H1 (cell line): ENCODE results near the gene EIF1B. TPM values are rescaled to one million over a fixed set of nuclear protein-coding genes. Genes with fewer than 3 reads are reported as not detected.

ENCODE experiments used
- CTCF ChIA-PET: fragments of 300-600 bp; sonication (Branson Sonifier 250); formaldehyde crosslinking; loops from one replicate; lab custom pipeline; 2021; ENCODE audit not compliant: partially characterized antibody; lab: Charles Lee
- POLR2A ChIA-PET: fragments of 300-600 bp; sonication (Branson Sonifier 250); formaldehyde crosslinking; loops from one replicate; lab custom pipeline; 2021; ENCODE audit warnings: inconsistent platforms; ENCODE audit not compliant: partially characterized antibody; lab: Charles Lee
- DNase-seq, 2 experiments: peaks; one replicate each; pipeline versions ENCODE4 v3.0.0 to v3.0.0-alpha.2; 2010 to 2022; ENCODE audit warnings: low spot score in 2 of 2, low read depth in 1 of 2, mixed read lengths in 1 of 2
- FAIRE-seq: peaks from 2 replicates; lab custom pipeline; 2011; peaks lifted over from hg19 to GRCh38; lab: Jason Lieb, UNC
- H2AFZ ChIP-seq: 2 replicates; pipeline ENCODE4 v1.8.1; 2012; ENCODE audit warnings: low read length, inconsistent platforms
- H2AK5ac ChIP-seq: 2 replicates; pipeline ENCODE4 v1.6.1; 2013; ENCODE audit warnings: low read depth, low read length
- H2BK120ac ChIP-seq: replicated peaks from 2 replicates; pipeline ENCODE3; 2013; ENCODE audit warnings: low read depth, low read length, inconsistent platforms
- H2BK12ac ChIP-seq: 2 replicates; pipeline ENCODE4 v1.6.1; 2013; ENCODE audit warnings: low read depth, low read length
- H2BK15ac ChIP-seq: 2 replicates; pipeline ENCODE4 v1.6.1; 2013; ENCODE audit warnings: low read length
- H2BK20ac ChIP-seq: 2 replicates; pipeline ENCODE4 v1.6.1; 2013; ENCODE audit warnings: low read length
- H2BK5ac ChIP-seq: 2 replicates; pipeline ENCODE4 v1.6.1; 2013; ENCODE audit warnings: low read depth, low read length
- H3K14ac ChIP-seq: 2 replicates; pipeline ENCODE4 v1.6.1; 2013; ENCODE audit warnings: inconsistent platforms; ENCODE audit not compliant: insufficient read length
- H3K18ac ChIP-seq: 2 replicates; pipeline ENCODE4 v1.6.1; 2013; ENCODE audit warnings: low read length; ENCODE audit errors: extremely low read depth
- H3K23ac ChIP-seq: 2 replicates; pipeline ENCODE4 v1.6.1; 2013; ENCODE audit warnings: inconsistent platforms; ENCODE audit not compliant: insufficient read length
- H3K23me2 ChIP-seq: 2 replicates; pipeline ENCODE4 v1.6.1; 2013; ENCODE audit warnings: low read depth, low read length
- H3K27ac ChIP-seq: 2 replicates; pipeline ENCODE4 v1.6.1; 2011; ENCODE audit warnings: low read depth, low read length, inconsistent platforms
- H3K27me3 ChIP-seq, 4 experiments: replicated peaks in 1 of 4; 1 replicate in 1 of 4; 2 replicates in 3 of 4; pipeline versions ENCODE4 v1.6.1 to v1.8.1; 2011 to 2013; ENCODE audit warnings: low read length in 3 of 4, mild to moderate bottlenecking in 3 of 4, inconsistent platforms in 2 of 4, mixed read lengths in 2 of 4, moderate library complexity in 1 of 4; ENCODE audit not compliant: control insufficient read depth in 3 of 4, insufficient read depth in 3 of 4; ENCODE audit errors: extremely low read depth in 1 of 4
- H3K36me3 ChIP-seq, 4 experiments: 2 replicates each; pipeline versions ENCODE4 v1.6.1 to v1.8.1; 2011 to 2013; ENCODE audit warnings: mild to moderate bottlenecking in 4 of 4, low read length in 3 of 4, moderate library complexity in 2 of 4, control low read depth in 1 of 4, inconsistent platforms in 1 of 4; ENCODE audit not compliant: insufficient read depth in 4 of 4, control insufficient read depth in 2 of 4
- H3K4ac ChIP-seq: replicated peaks from 2 replicates; pipeline ENCODE3; 2013; ENCODE audit warnings: low read length, low read depth, mixed read lengths, inconsistent platforms; ENCODE audit not compliant: insufficient read length
- H3K4me1 ChIP-seq, 4 experiments: replicated peaks in 1 of 4; 1 replicate in 1 of 4; 2 replicates in 3 of 4; pipeline versions ENCODE4 v1.6.1 to v1.8.1; 2011 to 2013; ENCODE audit warnings: low read length in 3 of 4, inconsistent platforms in 2 of 4, mixed read lengths in 1 of 4; ENCODE audit not compliant: insufficient read depth in 4 of 4, control insufficient read depth in 3 of 4
- H3K4me2 ChIP-seq, 2 experiments: 2 replicates each; pipeline versions ENCODE4 v1.6.1 to v1.8.1; 2011 to 2013; ENCODE audit warnings: low read depth in 2 of 2, low read length in 2 of 2, control low read depth in 1 of 2, inconsistent platforms in 1 of 2, mild to moderate bottlenecking in 1 of 2; ENCODE audit not compliant: insufficient read depth in 1 of 2
- H3K4me3 ChIP-seq, 4 experiments: fragments of 200-600, 300-600 bp in 1 of 4; sonication (generic), shearing (Covaris generic), sonication (Bioruptor Twin) in 1 of 4; 2 replicates each; pipeline versions ENCODE4 v1.5.1 to v1.8.1; 2011 to 2016; ENCODE audit warnings: low read length in 4 of 4, low read depth in 3 of 4, control low read depth in 2 of 4, inconsistent platforms in 2 of 4, mild to moderate bottlenecking in 2 of 4, mixed read lengths in 1 of 4, moderate library complexity in 1 of 4; ENCODE audit not compliant: insufficient read depth in 2 of 4; ENCODE audit errors: extremely low read depth in 1 of 4
- H3K56ac ChIP-seq: replicated peaks from 2 replicates; pipeline ENCODE3; 2013; ENCODE audit warnings: low read depth, mild to moderate bottlenecking, mixed read lengths, low read length, inconsistent platforms; ENCODE audit not compliant: insufficient read length
- H3K79me1 ChIP-seq: 2 replicates; pipeline ENCODE4 v1.6.1; 2013; ENCODE audit warnings: low read depth, low read length, control low read depth
- H3K79me2 ChIP-seq, 2 experiments: 2 replicates each; pipeline versions ENCODE4 v1.6.1 to v1.8.1; 2012 to 2013; ENCODE audit warnings: low read length in 2 of 2, mild to moderate bottlenecking in 2 of 2, inconsistent platforms in 1 of 2; ENCODE audit not compliant: insufficient read depth in 2 of 2, control insufficient read depth in 1 of 2
- H3K9ac ChIP-seq, 4 experiments: replicated peaks in 1 of 4; 1 replicate in 1 of 4; 2 replicates in 3 of 4; pipeline versions ENCODE4 v1.6.1 to v1.8.1; 2011 to 2013; ENCODE audit warnings: low read depth in 3 of 4, low read length in 3 of 4, control low read depth in 2 of 4, mild to moderate bottlenecking in 2 of 4, moderate library complexity in 2 of 4, inconsistent platforms in 1 of 4; ENCODE audit errors: extremely low read depth in 1 of 4
- H3K9me3 ChIP-seq, 2 experiments: 2 replicates each; pipeline versions ENCODE4 v1.6.1 to v1.8.1; 2012 to 2013; ENCODE audit warnings: mild to moderate bottlenecking in 2 of 2, moderate library complexity in 2 of 2, control low read depth in 1 of 2, inconsistent platforms in 1 of 2, low read depth in 1 of 2, low read length in 1 of 2, mixed read lengths in 1 of 2; ENCODE audit not compliant: insufficient read depth in 2 of 2
- H4K20me1 ChIP-seq, 2 experiments: replicated peaks in 1 of 2; 2 replicates each; pipeline versions ENCODE3 to v1.8.1; 2011 to 2013; ENCODE audit warnings: inconsistent platforms in 2 of 2, low read length in 2 of 2, mild to moderate bottlenecking in 1 of 2; ENCODE audit not compliant: insufficient read depth in 2 of 2, control insufficient read depth in 1 of 2
- H4K5ac ChIP-seq: 2 replicates; pipeline ENCODE4 v1.6.1; 2013; ENCODE audit warnings: low read length, low read depth, mixed read lengths, inconsistent platforms; ENCODE audit not compliant: insufficient read length
- H4K8ac ChIP-seq: 2 replicates; pipeline ENCODE4 v1.8.0; 2013; ENCODE audit warnings: mild to moderate bottlenecking, moderate library complexity, low read length, inconsistent platforms; ENCODE audit not compliant: insufficient read depth; ENCODE audit errors: extremely low read depth
- H4K91ac ChIP-seq: replicated peaks from 2 replicates; pipeline ENCODE3; 2013; ENCODE audit warnings: low read length, mixed read lengths, inconsistent platforms; ENCODE audit not compliant: insufficient read length
- GTF2F1 ChIP-seq: IDR thresholded peaks from 2 replicates; pipeline ENCODE4 v1.6.1; 2012; ENCODE audit warnings: low read depth, low read length, improper control_type of control experiment, borderline replicate concordance
- SAP30 ChIP-seq: fragments of 300-600 bp; sonication (generic); IDR thresholded peaks from 2 replicates; pipeline ENCODE4 v1.7.1; 2012; ENCODE audit warnings: low read length, moderate library complexity, mild to moderate bottlenecking, inconsistent platforms; ENCODE audit not compliant: insufficient read depth, insufficient replicate concordance
- SRF ChIP-seq: IDR thresholded peaks from 2 replicates; pipeline ENCODE4 v1.6.1; 2011; ENCODE audit warnings: mild to moderate bottlenecking, low read depth, low read length, moderate library complexity
- TCF12 ChIP-seq: IDR thresholded peaks from 2 replicates; pipeline ENCODE4 v1.6.1; 2011; ENCODE audit warnings: low read depth, mild to moderate bottlenecking, low read length
- WGBS, 2 experiments: shearing (Covaris generic) in 1 of 2; methylation state at CpG; one replicate each; pipeline versions ENCODE4 v1.1.6 to v1.1.7; 2013 to 2015; ENCODE audit warnings: low lambda C conversion rate in 2 of 2, mixed read lengths in 2 of 2, inconsistent platforms in 1 of 2, low coverage in 1 of 2, missing lambda C conversion rate in 1 of 2; ENCODE audit not compliant: insufficient replicate concordance in 2 of 2, insufficient coverage in 1 of 2, insufficient read length in 1 of 2; ENCODE audit errors: extremely low coverage in 1 of 2, missing lambda C conversion rate in 1 of 2; 5-methylcytosine and 5-hydroxymethylcytosine counted together
- polyA plus RNA-seq, 7 experiments: library from polyadenylated mRNA; depleted of rRNA in 3 of 7; stranded (reverse) in 5 of 7; unstranded in 2 of 7; fragments of >200 nt in 5 of 7; fragments of 200-250 nt in 2 of 7; gene quantifications; 1 replicate in 5 of 7; 2 replicates in 1 of 7; 4 replicates in 1 of 7; pipeline versions ENCODE4 v1.2.1 to v1.2.3, GENCODE V29; 2011 to 2013; ENCODE audit warnings: missing spikeins in 2 of 7, mixed read lengths in 2 of 7
- total RNA-seq: library from RNA; stranded (reverse); fragmentation: NEBNext Ultra II Directional; extraction: Animal tissue kit (Norgen Biotek cat#: 25700); gene quantifications from 2 replicates; pipeline ENCODE4 v1.2.1, GENCODE V29; 2021

The EIF1B gene
- total and polyA plus RNA-seq, 2 of the 8 experiments (the other 6 are each of a cell fraction or from before 2014, with no cell fraction given): 42.4 to 115 TPM

DNA sequence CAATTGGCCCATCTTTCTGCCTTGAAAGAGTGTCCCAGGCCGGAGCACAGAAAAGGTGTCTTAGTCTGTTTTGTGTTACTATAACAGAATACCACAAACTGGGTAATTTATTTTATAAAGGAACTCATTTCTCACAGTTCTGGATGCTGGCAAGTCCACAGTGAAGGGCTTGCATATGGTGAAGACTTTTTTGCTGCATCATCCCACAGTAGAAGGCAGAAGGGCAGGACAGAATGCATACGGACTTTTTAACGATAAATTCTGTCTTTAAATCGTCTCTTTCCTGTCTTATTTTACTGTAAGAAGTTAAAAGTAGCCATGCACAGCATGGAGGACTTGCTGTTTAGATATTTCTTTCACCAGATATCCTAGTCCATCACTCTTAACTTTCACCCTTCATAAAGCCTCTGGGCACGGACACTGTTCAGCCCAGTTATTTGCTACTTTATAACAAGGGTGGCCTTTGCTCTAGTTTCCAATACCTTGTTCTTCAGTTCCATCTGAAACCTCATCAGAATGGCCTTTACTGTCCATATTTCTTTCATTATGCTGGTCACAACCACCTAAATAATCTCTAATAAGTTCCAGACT, 10.3 kb upstream of the EIF1B start:
- no peak overlapping the region for H2BK15ac ChIP-seq
- no peak overlapping the region for H4K8ac ChIP-seq
- no peaks in the 10 kb centered on the region for H4K20me1 ChIP-seq
- H3K23ac ChIP-seq: no peak overlapping the region
- DNase-seq: no peak
- H2BK20ac ChIP-seq: no peak overlapping the region
- H2AFZ ChIP-seq: no peak overlapping the region
- H3K27me3 ChIP-seq: no peaks in the 10 kb centered on the region
- no peaks in the 10 kb centered on the region for H3K79me1 ChIP-seq
- ChIA-PET POLR2A (interaction anchor here (1.0 to 1.1 kb wide), 2 partner anchors 9 to 11 kb away, joined by 3 to 4 read pairs; no protein-coding TSS in a partner anchor), CTCF (interaction anchor here (1.4 to 1.7 kb wide), 2 partner anchors 10 to 120 kb away, joined by 4 to 6 read pairs; no protein-coding TSS in a partner anchor)
- no peak overlapping the region for H3K4me3 ChIP-seq
- H3K9me3 ChIP-seq: no peaks in the 10 kb centered on the region
- no peak overlapping the region for H2BK12ac ChIP-seq
- H3K18ac ChIP-seq: no peak overlapping the region
- H3K23me2 ChIP-seq: no peaks in the 10 kb centered on the region
- no peak overlapping the region for H3K56ac ChIP-seq
- H3K4me2 ChIP-seq: no peak overlapping the region
- H2AK5ac ChIP-seq: no peak overlapping the region
- H2BK120ac ChIP-seq: no peak overlapping the region
- 93% methylated on average over 5 of the region's 5 CpGs; no CpG with 5 or more reads in 1 of the 2 experiments for WGBS, 2 experiments
- H4K91ac ChIP-seq: no peak overlapping the region
- no peaks in the 10 kb centered on the region for H3K79me2 ChIP-seq
- no peak overlapping the region for H2BK5ac ChIP-seq
- H3K14ac ChIP-seq: no peak overlapping the region
- no peak overlapping the region for H3K4ac ChIP-seq
- H3K4me1 ChIP-seq: no peaks in the 10 kb centered on the region
- H3K9ac ChIP-seq: no peak overlapping the region
- H4K5ac ChIP-seq: no peak overlapping the region
- H3K27ac ChIP-seq: no peak overlapping the region
- H3K36me3 ChIP-seq: no peaks in the 10 kb centered on the region
- FAIRE-seq: no peak
- TF ChIP-seq TCF12 (no peak), SAP30 (no peak), SRF (no peak), GTF2F1 (no peak)
